ENCODE data around the gene PYGM.

DNA sequence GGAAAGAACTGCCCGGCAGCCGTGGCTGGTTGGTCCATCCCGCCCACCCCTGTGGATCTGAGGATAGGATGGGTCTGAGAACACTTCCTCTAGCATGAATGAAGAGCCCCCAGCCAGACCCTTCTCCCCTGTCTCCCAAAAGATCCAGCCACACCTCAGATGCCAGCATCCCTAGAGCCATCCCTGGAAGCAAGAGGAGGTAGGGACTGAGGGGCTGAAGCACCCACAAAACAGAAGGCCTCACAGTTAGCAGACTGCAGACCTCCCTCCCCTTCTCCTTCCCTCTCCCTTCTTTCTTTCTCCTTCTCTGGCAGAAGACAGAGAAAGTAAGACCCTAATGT is 38.4 kb downstream of the PYGM start:
- no peak for TF ChIP-seq YY1 (IDR thresholded peaks at IDR 0.05; ENCODE audit: insufficient read depth, insufficient read length)
- no peak for TF ChIP-seq ZNF274 (IDR thresholded peaks at IDR 0.05; ENCODE audit: low read depth, low read length)
- TF ChIP-seq SUZ12 (IDR thresholded peaks at IDR 0.05; ENCODE audit: extremely low read depth, insufficient read depth, insufficient read length): no peak
